Ureter (tissue), 1 donor: ENCODE measurements around the gene PPP1R9B. TPM values are rescaled to one million over a fixed set of nuclear protein-coding genes. Genes with fewer than 3 reads are reported as not detected.

Experiments used
- DNase-seq: peaks from one replicate; pipeline ENCODE4 v3.0.0-alpha.2; 2020; ENCODE audit warnings: low spot score
- total RNA-seq: library from RNA; stranded (reverse); gene quantifications from one replicate; pipeline ENCODE4 v1.2.4, GENCODE V29; 2023
- donor health status: DM: yes; HTN: yes; CAD: no.

The PPP1R9B gene
- total RNA-seq, 1 donor from 2014 or later, result 38.4 TPM

DNA sequence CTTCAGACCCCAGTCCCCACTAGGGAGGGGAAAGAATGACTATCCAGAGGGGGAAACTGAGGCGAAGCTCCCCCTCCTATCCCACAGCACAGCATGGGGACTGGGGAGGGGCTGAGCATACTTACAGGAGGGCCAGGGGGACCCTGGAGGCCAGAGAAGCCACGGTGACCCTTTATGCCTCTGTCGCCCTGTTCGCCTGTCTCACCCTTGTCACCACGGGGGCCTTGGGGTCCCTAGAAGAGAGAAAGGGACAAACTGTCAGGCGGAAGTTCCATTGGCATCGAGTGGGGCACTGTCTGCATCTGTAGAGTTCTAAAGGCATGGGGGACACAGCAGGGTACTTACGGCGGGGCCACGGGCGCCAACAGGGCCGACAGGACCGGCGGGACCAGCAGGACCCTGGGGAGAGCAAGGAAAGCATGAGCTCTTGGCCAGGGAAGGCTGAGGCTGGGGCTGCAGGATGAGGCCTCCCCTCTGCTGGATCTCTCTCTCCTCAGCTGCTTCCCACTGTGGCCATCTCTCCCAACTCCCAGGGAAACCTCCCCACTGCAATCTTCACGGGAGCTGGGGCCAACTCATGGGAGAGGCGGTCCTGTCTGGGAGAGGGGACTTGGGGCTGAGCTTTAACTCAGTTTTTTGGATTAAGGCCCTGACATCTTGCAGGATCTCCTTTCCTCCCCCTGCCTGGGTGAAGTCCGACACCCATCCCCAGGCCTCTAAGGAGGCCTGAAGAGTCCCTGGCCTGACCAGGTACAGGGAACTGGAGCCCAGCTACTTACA, 37.5 kb upstream of the PPP1R9B start:
- DNase-seq, result no peak

DNA sequence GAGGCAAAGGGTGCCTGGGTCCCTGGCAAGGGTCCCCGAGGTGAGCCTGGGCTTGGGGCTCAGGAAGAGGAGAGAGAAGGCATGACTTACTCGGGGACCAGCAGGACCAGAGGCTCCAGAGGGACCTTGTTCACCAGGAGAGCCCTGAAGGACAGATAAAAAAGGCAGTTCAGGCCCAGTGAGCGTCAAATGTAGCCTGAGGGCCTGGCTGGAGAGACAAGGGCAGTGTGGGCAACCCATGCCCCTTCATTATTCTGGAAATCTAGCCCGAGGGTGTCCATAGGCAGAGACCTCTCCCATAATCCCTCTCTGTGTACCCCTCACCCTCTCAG, 36.9 kb upstream of the PPP1R9B start:
- DNase-seq, result no peak

- no peak for DNase-seq
Measured at GRCh38 chr17:50186661-50187393, 36.4 kb upstream of the PPP1R9B start.

DNA sequence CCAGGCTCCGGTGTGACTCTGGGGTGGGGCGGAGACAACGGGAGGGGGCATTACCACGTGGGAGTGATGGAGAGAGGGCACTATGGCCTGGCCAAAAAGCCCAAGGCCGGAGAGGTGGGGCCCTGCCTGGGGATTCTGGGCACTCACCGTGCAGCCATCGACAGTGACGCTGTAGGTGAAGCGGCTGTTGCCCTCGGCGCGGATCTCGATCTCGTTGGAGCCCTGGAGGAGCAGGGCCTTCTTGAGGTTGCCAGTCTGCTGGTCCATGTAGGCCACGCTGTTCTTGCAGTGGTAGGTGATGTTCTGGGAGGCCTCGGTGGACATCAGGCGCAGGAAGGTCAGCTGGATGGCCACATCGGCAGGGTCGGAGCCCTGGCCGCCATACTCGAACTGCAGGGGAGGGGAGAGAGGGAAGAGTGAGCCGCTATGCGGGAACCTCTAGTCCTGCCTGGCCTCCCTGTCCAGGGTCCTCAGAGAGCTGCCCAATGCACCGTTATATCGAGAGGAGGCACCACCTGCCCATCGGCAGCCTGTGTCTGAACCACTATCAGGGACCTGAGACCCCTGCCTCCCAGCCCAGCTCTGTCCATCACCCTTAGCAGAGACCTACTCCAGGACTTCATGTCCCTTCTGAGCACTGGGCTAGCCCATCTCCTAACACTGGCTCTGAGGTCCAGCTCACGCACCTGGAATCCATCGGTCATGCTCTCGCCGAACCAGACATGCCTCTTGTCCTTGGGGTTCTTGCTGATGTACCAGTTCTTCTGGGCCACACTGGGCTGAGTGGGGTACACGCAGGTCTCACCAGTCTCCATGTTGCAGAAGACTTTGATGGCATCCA, 35.4 kb upstream of the PPP1R9B start:
- no peak for DNase-seq

DNA sequence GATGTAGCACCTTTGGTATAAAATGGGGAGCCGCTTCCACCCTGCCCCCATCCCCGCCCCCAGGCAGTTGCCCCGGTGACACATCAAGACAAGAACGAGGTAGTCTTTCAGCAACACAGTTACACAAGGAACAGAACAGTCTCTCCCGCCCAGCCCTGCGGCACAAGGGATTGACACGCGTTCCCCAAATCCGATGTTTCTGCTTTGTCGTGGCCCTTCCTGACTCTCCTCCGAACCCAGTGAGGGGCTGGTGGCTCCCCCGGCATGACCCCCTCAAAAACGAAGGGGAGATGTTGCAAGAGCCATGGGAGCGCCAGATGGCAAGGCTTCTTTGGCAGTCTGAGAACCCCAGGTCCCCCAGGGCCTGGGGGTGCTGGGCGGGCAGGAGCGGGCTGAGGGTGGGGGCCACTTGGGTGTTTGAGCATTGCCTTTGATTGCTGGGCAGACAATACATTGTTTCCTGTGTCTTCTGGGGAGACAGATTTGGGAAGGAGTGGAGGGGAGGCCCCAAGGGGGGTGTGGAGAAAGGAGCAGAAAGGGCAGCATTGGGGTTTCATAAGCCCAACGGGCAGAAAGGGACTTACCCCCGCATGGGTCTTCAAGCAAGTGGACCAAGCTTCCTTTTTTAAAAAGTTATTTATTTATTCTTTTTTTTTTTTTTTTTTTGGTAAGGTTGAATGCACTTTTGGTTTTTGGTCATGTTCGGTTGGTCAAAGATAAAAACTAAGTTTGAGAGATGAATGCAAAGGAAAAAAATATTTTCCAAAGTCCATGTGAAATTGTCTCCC, 34.3 kb upstream of the PPP1R9B start:
- DNase-seq, result no peak

DNA sequence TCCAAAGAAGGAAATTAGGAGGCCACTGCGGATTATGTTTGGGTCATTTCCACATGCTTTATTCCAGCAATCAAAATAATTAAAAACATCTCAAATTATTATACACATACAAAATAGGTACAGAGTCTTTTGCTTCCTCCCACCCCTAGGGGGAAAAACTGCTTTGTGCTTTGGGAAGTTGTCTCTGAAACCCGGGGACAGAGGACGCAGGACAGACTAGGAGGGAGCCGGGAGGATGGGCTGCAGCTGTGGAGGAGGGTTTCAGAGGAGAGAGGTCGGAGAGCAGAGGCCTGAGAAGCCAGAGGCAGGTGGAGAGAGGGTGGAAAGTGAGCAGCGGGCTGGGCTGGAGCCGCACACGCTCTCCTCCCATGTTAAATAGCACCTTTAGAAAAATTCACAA, 33.6 kb upstream of the PPP1R9B start:
- no peak for DNase-seq

DNA sequence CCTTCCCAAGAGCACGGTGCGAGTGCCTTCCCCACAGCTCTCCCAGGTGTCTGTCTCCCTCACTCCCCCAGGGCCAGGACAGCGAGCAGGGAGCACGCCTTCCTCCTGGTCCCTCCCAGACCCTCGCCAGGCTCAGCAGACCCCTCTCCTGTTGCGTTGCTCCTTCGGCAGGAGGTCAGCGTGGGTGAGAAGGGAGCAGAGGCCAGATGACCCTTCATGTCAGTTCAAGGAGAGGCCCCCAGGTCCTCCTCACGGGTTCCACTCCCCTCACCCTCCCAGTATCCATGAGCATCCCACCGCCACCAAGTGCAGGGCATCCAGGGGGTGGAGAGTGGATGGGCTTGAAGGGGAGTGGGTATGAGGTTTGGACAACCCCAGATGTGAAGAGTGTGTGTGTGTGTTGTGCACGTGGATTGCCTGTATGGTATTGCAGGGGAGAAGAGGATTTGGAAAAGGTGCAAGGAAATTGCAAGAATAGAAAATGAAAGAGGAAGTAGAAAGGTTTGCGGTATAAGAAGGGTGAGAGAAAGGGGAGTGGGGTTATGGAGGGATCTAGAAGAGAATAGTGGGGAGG, 33.0 kb upstream of the PPP1R9B start:
- DNase-seq, result no peak

DNA sequence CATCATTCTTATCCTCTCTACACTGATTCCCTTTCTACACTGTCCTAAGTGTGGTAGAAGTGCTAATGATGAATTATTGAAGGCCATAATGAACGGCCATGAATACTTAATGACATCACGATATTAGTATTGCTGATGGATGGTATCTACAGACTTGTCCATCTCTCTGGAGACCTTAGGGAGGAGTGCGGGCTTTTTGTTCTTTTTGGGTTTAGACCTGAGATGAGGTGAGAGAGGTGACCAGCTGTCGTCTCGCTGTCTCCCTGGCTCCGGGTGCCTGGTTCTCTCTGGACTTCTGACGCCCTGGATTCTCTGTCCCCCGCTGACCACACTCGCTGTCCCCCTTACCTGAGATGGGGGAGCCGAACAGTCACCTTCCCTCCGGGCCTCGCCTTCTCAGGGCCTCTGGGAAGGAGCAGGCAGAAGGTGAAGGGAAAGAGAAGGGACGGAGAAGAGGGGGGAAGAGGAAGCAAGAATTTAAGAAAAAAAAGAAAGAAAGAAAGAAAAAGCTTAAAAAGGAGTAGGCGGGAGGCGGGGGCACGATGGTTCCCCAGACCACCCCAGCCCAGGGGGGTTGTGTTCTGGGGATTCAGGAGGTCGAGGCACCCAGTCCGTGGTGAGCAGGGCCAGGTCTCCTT, 32.4 kb upstream of the PPP1R9B start:
- no peak for DNase-seq

- DNase-seq, result no peak
Measured at GRCh38 chr17:50181591-50182560, 31.4 kb upstream of the PPP1R9B start.

DNA sequence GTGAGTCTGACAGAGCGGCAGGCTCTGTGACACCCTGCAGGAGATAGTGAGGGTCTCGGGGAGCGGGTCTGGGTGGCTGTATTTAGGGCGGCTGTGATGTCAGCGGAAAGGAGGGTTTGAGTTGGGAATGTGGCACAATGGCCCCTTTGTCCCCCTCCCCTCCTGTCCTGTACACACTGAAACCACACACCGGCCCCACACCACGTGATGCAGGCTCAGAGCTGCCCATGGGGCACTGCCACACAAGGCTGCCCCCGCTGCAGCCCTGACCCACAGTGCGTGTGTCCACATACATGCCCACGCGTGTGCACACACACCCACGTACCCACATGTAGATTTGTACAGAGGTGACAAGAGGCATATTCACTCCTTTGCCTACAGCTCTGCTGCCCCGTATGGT, 30.7 kb upstream of the PPP1R9B start:
- DNase-seq, result no peak

DNA sequence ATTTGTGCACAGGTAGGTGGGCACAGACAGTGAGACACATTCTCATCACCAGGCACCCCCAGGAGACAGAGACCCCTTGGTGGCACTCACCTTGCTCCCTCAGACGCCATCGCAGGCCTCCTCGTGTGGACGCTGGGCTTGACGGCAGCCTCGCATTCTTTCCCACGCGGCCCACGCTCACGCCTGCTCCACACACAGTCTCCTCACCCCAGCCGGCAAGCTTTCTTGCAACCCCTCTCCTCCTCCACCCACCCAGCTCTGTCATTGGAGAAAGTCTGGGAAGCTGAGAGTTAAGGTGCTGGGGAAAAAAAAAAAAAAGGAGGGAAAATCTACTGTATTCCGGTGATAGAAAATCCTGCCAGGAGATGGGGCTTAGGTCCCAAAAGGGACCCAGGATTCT, 30.1 kb upstream of the PPP1R9B start:
- DNase-seq, result no peak

DNA sequence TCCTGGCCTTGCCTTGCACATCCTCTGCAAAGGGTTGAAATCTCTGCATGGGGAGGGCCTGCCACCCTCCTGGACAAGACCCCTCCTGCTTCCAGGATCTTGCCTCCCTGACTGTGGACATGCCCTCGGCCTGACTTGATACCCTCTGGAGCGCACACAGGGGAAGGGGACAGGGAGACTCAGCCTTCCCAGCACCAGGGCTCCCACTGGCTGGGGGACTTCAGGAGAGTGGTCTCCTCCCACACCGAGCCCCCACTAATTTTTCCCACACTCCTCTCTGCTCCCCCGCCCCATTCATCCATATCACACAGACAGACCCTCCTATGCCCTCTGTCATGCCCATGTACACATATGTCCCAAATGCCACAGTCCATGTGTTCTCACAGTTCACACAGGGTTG, 29.6 kb upstream of the PPP1R9B start:
- DNase-seq, result no peak

DNA sequence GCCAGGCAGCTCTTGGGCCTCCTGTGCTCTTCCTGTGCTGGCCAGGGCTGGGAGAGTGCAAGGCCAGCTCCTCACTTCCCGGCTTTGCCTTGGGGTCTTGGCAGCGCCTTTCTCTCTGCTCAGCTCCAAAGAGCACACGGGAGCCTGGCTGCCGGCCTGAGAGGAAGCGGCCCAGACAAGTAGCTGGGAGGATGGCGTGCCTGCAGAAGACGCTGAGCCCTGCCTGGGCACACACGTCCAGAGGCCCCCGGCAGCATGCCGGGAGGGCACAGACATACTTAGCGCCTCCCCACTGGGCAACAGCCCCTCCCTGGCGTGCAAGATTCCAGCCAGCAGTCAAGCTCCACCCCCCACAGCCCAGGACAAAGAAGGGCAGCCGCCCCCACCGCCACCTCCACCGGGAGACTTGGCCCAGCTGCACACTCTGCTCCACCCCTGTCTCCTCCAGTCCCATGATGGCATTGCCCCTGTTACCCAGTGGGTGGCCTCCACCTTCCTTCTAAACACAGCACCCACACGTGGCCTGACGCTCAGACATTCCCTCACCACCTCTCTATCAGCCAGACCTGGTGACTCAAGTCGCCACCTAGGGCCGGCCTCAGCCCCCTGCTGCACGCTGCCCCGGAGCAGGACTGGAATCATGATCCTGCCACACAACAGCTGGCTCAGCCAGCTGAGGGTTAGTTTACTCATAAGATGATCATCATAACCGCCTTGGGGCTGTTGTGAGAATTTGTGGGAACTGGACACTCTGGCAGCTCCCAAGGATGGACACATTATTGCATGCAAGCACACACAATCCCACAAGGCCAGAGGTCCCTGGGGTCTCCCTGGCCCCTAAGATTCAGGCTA, 27.7 kb upstream of the PPP1R9B start:
- peak; percentile 83 for DNase-seq

DNA sequence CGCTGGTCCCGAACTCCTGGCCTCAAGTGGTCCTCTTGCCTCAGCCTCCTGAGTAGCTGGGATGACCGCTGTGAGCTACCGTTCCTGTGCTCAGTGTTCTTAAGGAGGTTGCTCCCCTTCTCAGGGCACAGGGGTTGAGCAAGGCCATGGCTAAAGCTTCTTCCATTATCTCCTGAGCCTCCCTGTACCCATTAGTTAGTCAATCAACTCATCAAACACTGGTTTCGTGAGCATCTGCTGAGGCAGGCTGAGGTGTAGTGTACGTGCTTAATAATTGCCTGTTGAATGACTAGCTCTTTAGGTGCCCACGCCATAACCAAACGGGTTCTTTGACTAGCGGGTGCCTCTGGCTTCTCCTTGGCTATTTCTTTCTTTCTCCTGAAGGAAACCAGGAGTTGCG, 27.0 kb upstream of the PPP1R9B start:
- no peak for DNase-seq

DNA sequence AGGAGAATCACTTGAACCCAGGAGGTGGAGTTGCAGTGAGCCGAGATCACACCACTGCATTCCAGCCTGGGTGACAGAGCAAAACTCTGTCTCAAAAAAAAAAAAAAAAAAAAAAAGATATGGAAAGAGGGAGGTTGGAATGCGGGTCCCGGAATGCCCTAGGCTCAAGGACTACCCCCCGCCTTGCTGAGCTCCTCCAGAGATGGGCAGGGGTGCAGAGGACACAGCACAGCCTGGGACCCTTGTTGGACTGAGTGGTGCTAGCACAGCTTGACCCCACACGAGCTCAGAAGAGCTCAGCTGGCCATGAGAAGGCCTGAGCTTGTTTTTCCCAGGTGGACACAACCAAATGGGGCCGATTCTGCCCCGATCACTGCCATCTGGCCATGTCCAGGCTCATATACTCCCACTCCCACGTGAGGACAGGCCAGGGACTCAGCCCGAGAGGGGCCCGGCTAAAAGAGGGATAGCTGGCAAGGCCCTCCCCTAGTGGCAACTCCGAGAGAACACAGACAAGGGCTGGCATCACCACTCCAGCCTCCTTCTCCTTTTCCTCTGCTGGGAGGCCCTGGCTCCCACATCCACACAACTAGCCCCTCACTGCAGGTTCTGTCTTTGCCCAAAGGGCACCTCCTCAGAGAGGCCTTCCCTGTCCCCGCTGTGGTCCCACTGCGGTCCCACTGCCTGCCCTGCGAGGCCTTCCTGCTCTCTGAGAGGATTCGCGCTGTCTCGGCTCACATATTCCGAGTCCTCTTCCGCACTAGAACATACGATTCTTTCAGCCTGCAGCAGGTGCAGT, 26.3 kb upstream of the PPP1R9B start:
- DNase-seq, result no peak

- no peak for DNase-seq
Measured at GRCh38 chr17:50175035-50175807, 24.7 kb upstream of the PPP1R9B start.

DNA sequence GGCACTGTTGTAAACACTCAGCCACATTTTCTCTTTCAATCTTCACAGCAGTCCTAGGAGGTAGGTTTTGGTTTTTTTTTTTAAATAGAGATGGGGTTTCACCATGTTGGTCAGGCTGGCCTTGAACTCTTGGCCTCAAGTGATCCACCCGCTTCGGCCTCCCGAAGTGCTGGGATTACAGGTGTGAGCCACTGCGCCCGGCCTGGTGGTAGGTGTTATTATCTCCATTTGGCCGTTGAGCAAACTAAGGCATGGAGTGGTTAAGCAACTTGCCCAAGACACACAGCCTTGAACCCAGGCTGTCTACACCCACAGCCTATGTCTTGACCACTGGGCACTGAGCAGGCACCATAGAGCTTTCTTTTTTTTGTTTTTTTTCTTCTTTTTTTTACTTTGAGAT, 24.0 kb upstream of the PPP1R9B start:
- no peak for DNase-seq
